HepG2 (cell line): Measurements from ENCODE around the gene LTB4R2. TPM values are rescaled to one million over a fixed set of nuclear protein-coding genes. Genes with fewer than 3 reads are reported as not detected.
A peak's percentile ranks its signal among the peaks of the same experiment; 100 is the strongest.

Experiments used
- ATAC-seq: fragments of 200-7000 bp; cut with Tn5 transposase; 3 replicates; pipeline ENCODE4 v1.9.1; 2020; ENCODE audit warnings: mild to moderate bottlenecking, moderate library complexity
- BruUV-seq: library from RNA; stranded (reverse); fragments of 400-500 nt; replicated peaks from 2 replicates; lab custom pipeline; 2021; lab: Mats Ljungman, UMichigan
- CTCF ChIA-PET: fragments of 300-600 bp; formaldehyde crosslinking; extraction: SDS; loops from one replicate; lab custom pipeline; 2021; ENCODE audit warnings: low total read pairs, inconsistent platforms, low intra/inter-chr PET ratio; lab: Yijun Ruan, JAX
- POLR2A ChIA-PET: fragments of 350-600 bp; sonication (Branson Sonifier 250); formaldehyde crosslinking; loops from one replicate; lab custom pipeline; 2020; ENCODE audit warnings: antibody characterized with exemption, inconsistent platforms; lab: Yijun Ruan, JAX
- DNase-seq: peaks from one replicate; pipeline ENCODE4 v3.0.0-alpha.2; 2015; ENCODE audit warnings: low spot score
- FAIRE-seq: peaks from 3 replicates; lab custom pipeline; 2011; peaks lifted over from hg19 to GRCh38; lab: Jason Lieb, UNC
- H2AFZ ChIP-seq: one replicate; pipeline ENCODE4 v1.6.1; 2011; ENCODE audit warnings: low read length, inconsistent platforms
- H3K27ac ChIP-seq: fragments of 300-600 bp; 3 replicates; pipeline ENCODE4 v1.8.0; 2011; ENCODE audit warnings: mixed run types, mild to moderate bottlenecking, mixed read lengths, low read length, inconsistent platforms; ENCODE audit not compliant: insufficient read depth; ENCODE audit errors: extremely low read length
- H3K27me3 ChIP-seq, 2 experiments: fragments of 200-600 bp in 1 of 2; 2 replicates in 1 of 2; 3 replicates in 1 of 2; pipeline versions ENCODE4 v1.6.0 to v1.8.0; 2011; ENCODE audit warnings: low read length in 2 of 2, mild to moderate bottlenecking in 2 of 2, moderate library complexity in 2 of 2, inconsistent platforms in 1 of 2; ENCODE audit not compliant: insufficient read depth in 2 of 2, control insufficient read depth in 1 of 2
- H3K36me3 ChIP-seq, 2 experiments: fragments of 200-600 bp in 1 of 2; replicated peaks in 1 of 2; 2 replicates in 1 of 2; 3 replicates in 1 of 2; pipeline versions ENCODE4 v1.5.1 to v1.8.0; 2011; ENCODE audit warnings: low read length in 2 of 2, inconsistent platforms in 1 of 2; ENCODE audit not compliant: insufficient read depth in 2 of 2, control insufficient read depth in 1 of 2
- H3K4me1 ChIP-seq: 2 replicates; pipeline ENCODE4 v1.5.1; 2012; ENCODE audit warnings: low read length, inconsistent platforms; ENCODE audit not compliant: insufficient read depth
- H3K4me2 ChIP-seq: 2 replicates; pipeline ENCODE4 v1.6.0; 2011; ENCODE audit warnings: low read depth, low read length, inconsistent platforms
- H3K4me3 ChIP-seq, 3 experiments: fragments of 200-600 bp in 1 of 3; sonication (generic), shearing (Covaris generic) in 1 of 3; replicated peaks in 1 of 3; 2 replicates each; pipeline ENCODE4 v1.5.1; 2011 to 2016; ENCODE audit warnings: low read length in 3 of 3, inconsistent platforms in 2 of 3, low read depth in 2 of 3, mild to moderate bottlenecking in 2 of 3, control low read depth in 1 of 3, mixed read lengths in 1 of 3; ENCODE audit not compliant: insufficient read depth in 1 of 3
- H3K79me2 ChIP-seq: one replicate; pipeline ENCODE4 v1.6.1; 2011; ENCODE audit warnings: low read length, inconsistent platforms; ENCODE audit not compliant: insufficient read depth
- H3K9ac ChIP-seq: 2 replicates; pipeline ENCODE4 v1.6.0; 2011; ENCODE audit warnings: mild to moderate bottlenecking, low read depth, low read length, inconsistent platforms; ENCODE audit not compliant: insufficient read depth
- H3K9me3 ChIP-seq: 2 replicates; pipeline ENCODE4 v1.5.1; 2012; ENCODE audit warnings: mild to moderate bottlenecking, low read length
- H4K20me1 ChIP-seq: 2 replicates; pipeline ENCODE4 v1.6.0; 2011; ENCODE audit warnings: inconsistent platforms, mild to moderate bottlenecking, low read length, moderate library complexity; ENCODE audit not compliant: insufficient read depth
- CEBPB ChIP-seq: IDR thresholded peaks from 2 replicates; pipeline ENCODE4 v1.6.1; 2011; ENCODE audit warnings: low read depth, low read length, improper control_type of control experiment, borderline replicate concordance
- CERS6 ChIP-seq: sonication (generic); formaldehyde crosslinking; IDR thresholded peaks from 2 replicates; pipeline ENCODE4 v1.5.0; 2020; ENCODE audit warnings: missing genetic modification reagents
- CHCHD3 ChIP-seq: sonication (generic); formaldehyde crosslinking; IDR thresholded peaks from 2 replicates; pipeline ENCODE4 v1.8.0; 2022; ENCODE audit warnings: mild to moderate bottlenecking, missing genetic modification reagents, moderate library complexity
- FUBP1 ChIP-seq: sonication (generic); formaldehyde crosslinking; IDR thresholded peaks from 2 replicates; pipeline ENCODE4 v1.5.1; 2020; ENCODE audit warnings: missing genetic modification reagents, mild to moderate bottlenecking, borderline replicate concordance
- HES4 ChIP-seq: sonication (generic); formaldehyde crosslinking; IDR thresholded peaks from 2 replicates; pipeline ENCODE4 v1.9.0; 2021; ENCODE audit warnings: mild to moderate bottlenecking, missing genetic modification reagents, borderline replicate concordance
- HNF1B ChIP-seq: sonication (generic); formaldehyde crosslinking; IDR thresholded peaks from 2 replicates; pipeline ENCODE4 v1.5.1; 2020; ENCODE audit warnings: mild to moderate bottlenecking, moderate library complexity, missing genetic modification reagents
- NFIB ChIP-seq: sonication (generic); formaldehyde crosslinking; IDR thresholded peaks from 2 replicates; pipeline ENCODE4 v1.9.0; 2021; ENCODE audit warnings: missing genetic modification reagents, mild to moderate bottlenecking, borderline replicate concordance
- NKX3-1 ChIP-seq: sonication (generic); formaldehyde crosslinking; IDR thresholded peaks from 2 replicates; pipeline ENCODE4 v1.5.0; 2020; ENCODE audit warnings: missing genetic modification reagents
- NR2C2 ChIP-seq: sonication (generic); formaldehyde crosslinking; IDR thresholded peaks from 2 replicates; pipeline ENCODE4 v1.4.0; 2020; ENCODE audit warnings: missing genetic modification reagents, mild to moderate bottlenecking, moderate library complexity, borderline replicate concordance
- SPEN ChIP-seq: sonication (generic); formaldehyde crosslinking; IDR thresholded peaks from 2 replicates; pipeline ENCODE4 v1.5.1; 2020; ENCODE audit warnings: low read depth, mild to moderate bottlenecking, missing genetic modification reagents
- ZFP82 ChIP-seq: sonication (generic); formaldehyde crosslinking; IDR thresholded peaks from 2 replicates; pipeline ENCODE4 v1.5.1; 2020; ENCODE audit warnings: mild to moderate bottlenecking, missing genetic modification reagents, borderline replicate concordance
- ZNF143 ChIP-seq: sonication (generic); formaldehyde crosslinking; IDR thresholded peaks from 2 replicates; pipeline ENCODE4 v1.4.0; 2020; ENCODE audit warnings: missing genetic modification reagents
- ZNF275 ChIP-seq: sonication (generic); formaldehyde crosslinking; IDR thresholded peaks from 2 replicates; pipeline ENCODE4 v1.8.0; 2022; ENCODE audit warnings: missing genetic modification reagents, mild to moderate bottlenecking, inconsistent platforms, borderline replicate concordance
- ZNF572 ChIP-seq: sonication (generic); formaldehyde crosslinking; IDR thresholded peaks from 2 replicates; pipeline ENCODE4 v1.5.1; 2020; ENCODE audit warnings: mild to moderate bottlenecking, missing genetic modification reagents
- ZNF605 ChIP-seq: sonication (generic); formaldehyde crosslinking; IDR thresholded peaks from 2 replicates; pipeline ENCODE4 v1.8.0; 2022; ENCODE audit warnings: mild to moderate bottlenecking, missing genetic modification reagents
- WGBS: methylation state at CpG from one replicate; pipeline ENCODE4 v1.1.6; 2017; ENCODE audit warnings: low lambda C conversion rate; 5-methylcytosine and 5-hydroxymethylcytosine counted together
- in situ Hi-C: cut with HindIII; loops from 2 replicates; pipeline ENCODE4 v1.10.0; 2017; ENCODE audit warnings: low pct_unique_long_range_greater_than_20kb; ENCODE audit not compliant: extremely low pct_ligation_motif_present
- intact Hi-C: fragments of 100-400 bp; cut with micrococcal nuclease; formaldehyde crosslinking; loops from one replicate; pipeline ENCODE4 v1.10.0; 2022; ENCODE audit not compliant: unreplicated experiment
- polyA plus RNA-seq, 8 experiments: library from polyadenylated mRNA; depleted of rRNA in 3 of 8; stranded (reverse) in 7 of 8; unstranded in 1 of 8; fragments of >200 nt; fragmentation: Illumina TruSeq in 4 of 8; extraction: Trizol in 4 of 8; gene quantifications; 2 replicates each; pipeline versions ENCODE4 v1.2.1 to v1.2.3, GENCODE V29; 2011 to 2016; ENCODE audit warnings: low read depth in 4 of 8, missing spikeins in 1 of 8, mixed read lengths in 1 of 8; ENCODE audit not compliant: insufficient read depth in 1 of 8
- total RNA-seq, 5 experiments: library from RNA; depleted of rRNA; stranded (reverse); fragments of >200 nt; fragmentation: Illumina TruSeq; extraction: Trizol; gene quantifications; 2 replicates each; pipeline ENCODE4 v1.2.3, GENCODE V29; 2016; ENCODE audit warnings: low read depth in 1 of 5

LTB4R2 gene
- total and polyA plus RNA-seq, 2 of the 13 experiments (the other 11 are each of a cell fraction or from before 2014, with no cell fraction given): 3.9 to 6.9 TPM

GRCh38 chr14:24331731-24332267 lies 21.9 kb downstream of the LTB4R2 start:
- H3K4me1 ChIP-seq: peaks cover 30% of the 10 kb centered on the region
- 47% methylated on average over 26 of the region's 26 CpGs for WGBS
- H3K4me2 ChIP-seq: peak overlapping the region; percentile 92
- H3K36me3 ChIP-seq: no peaks in the 10 kb centered on the region
- no peaks in the 10 kb centered on the region for H3K79me2 ChIP-seq
- peaks cover 29 to 84% of the 10 kb centered on the region in 2 experiments for H3K27me3 ChIP-seq
- CTCF ChIA-PET: interaction anchor here (0.7 to 10.2 kb wide), 9 partner anchors 18 to 110 kb away, joined by 3 to 235 read pairs (median 6); partner anchors contain the start of genes CBLN3, CIDEB, DHRS1 and KHNYN
- peak overlapping the region in 1 of 3 experiments; percentile 70; a peak in 2 of 6 replicates for H3K4me3 ChIP-seq
- in situ Hi-C loops: loop anchor here (5.0 kb wide), 1 partner anchor 101 kb away; no protein-coding TSS in a partner anchor
- ATAC-seq (peak; percentile 14), FAIRE-seq (no peak), DNase-seq (no peak)
- no peak overlapping the region for H3K9ac ChIP-seq
- POLR2A ChIA-PET: interaction anchor here (1.0 to 4.3 kb wide), 10 partner anchors 13 to 111 kb away, joined by 3 to 98 read pairs (median 12); partner anchors contain the start of genes CBLN3, CIDEB, DHRS1 and KHNYN
- no peaks in the 10 kb centered on the region for H3K9me3 ChIP-seq
- intact Hi-C loops: loop anchor here (1.0 to 5.0 kb wide), 3 partner anchors 89 to 1564 kb away; partner anchors contain the start of genes OXA1L and TINF2
- H4K20me1 ChIP-seq: no peaks in the 10 kb centered on the region
- H2AFZ ChIP-seq: no peak overlapping the region
- BruUV-seq: no TSS peak
- H3K27ac ChIP-seq: no peak overlapping the region
- TF ChIP-seq FUBP1 (peak; percentile 24; the same call in 1 of the 2 replicates), ZNF275 (CRISPR knock-in tag) (0 out of 2 replicates have a peak, but pooled peaks have one; percentile 61), NKX3-1 (no peak), ZNF143 (peak; percentile 32; the same call in 1 of the 2 replicates), ZNF572 (peak; percentile 68; the same call in 1 of the 2 replicates), SPEN (CRISPR knock-in tag) (no peak), ZNF605 (0 out of 2 replicates have a peak, but pooled peaks have one; percentile 8), HNF1B (CRISPR knock-in tag) (peak; percentile 80), NFIB (0 out of 2 replicates have a peak, but pooled peaks have one; percentile 78), CHCHD3 (CRISPR knock-in tag) (0 out of 2 replicates have a peak, but pooled peaks have one; percentile 19), HES4 (no peak), ZFP82 (CRISPR knock-in tag) (0 out of 2 replicates have a peak, but pooled peaks have one; percentile 64), CEBPB (no peak), CERS6 (peak; percentile 59; the same call in 1 of the 2 replicates), NR2C2 (CRISPR knock-in tag) (no peak)
